ENCODE results near the gene PLXDC2. TPM values are rescaled to one million over a fixed set of nuclear protein-coding genes. Genes with fewer than 3 reads are reported as not detected.

PLXDC2 gene
- total and polyA plus RNA-seq, 2 donors (not counting 1 experiment from before 2014, with no cell fraction given), result 4.2 to 5.1 TPM

GRCh38 chr10:20257422-20257821 is 441.2 kb downstream of the PLXDC2 start:
- H3K27me3 ChIP-seq (ENCODE audit: control insufficient read depth, insufficient read depth, low read length), result no peaks in the 10 kb centered on the region
- H3K27ac ChIP-seq (ENCODE audit: insufficient read depth, low read length), result no peak overlapping the region

GRCh38 chr10:20265146-20265545 is 448.9 kb downstream of the PLXDC2 start:
- TF ChIP-seq EZH2 (IDR thresholded peaks at IDR 0.05; ENCODE audit: low read length, missing control alignments), result no peak
- TF ChIP-seq CTCF (conservative IDR thresholded peaks at IDR 0.05 in 1 of 2, IDR thresholded peaks at IDR 0.05 in 1 of 2; ENCODE audit: low read depth in 1 of 2, low read length in 2 of 2), result no peak
- Histone ChIP-seq H4K20me1 (ENCODE audit: control insufficient read depth, extremely low read depth, insufficient read depth, low read length) (no peaks in the 10 kb centered on the region), H3K36me3 (ENCODE audit: control insufficient read depth, insufficient read depth, low read length) (no peaks in the 10 kb centered on the region), H3K9ac (ENCODE audit: insufficient read depth, low read length) (no peak overlapping the region), H3K4me3 (replicated peaks in 1 of 4; ENCODE audit: control extremely low read depth in 1 of 4, insufficient read depth in 1 of 4, low read depth in 3 of 4, low read length in 4 of 4) (no peak overlapping the region), H3K27ac (ENCODE audit: insufficient read depth, low read length) (no peak overlapping the region), H3K4me1 (ENCODE audit: control insufficient read depth, extremely low read depth, insufficient read depth, low read length) (no peaks in the 10 kb centered on the region), H2AFZ (ENCODE audit: low read length) (no peak overlapping the region), H3K27me3 (ENCODE audit: control insufficient read depth, insufficient read depth, low read length) (no peaks in the 10 kb centered on the region), H3K79me2 (ENCODE audit: control insufficient read depth, insufficient read depth, low read length) (no peaks in the 10 kb centered on the region), H3K9me3 (ENCODE audit: control insufficient read depth, insufficient read depth, low read depth, low read length) (no peaks in the 10 kb centered on the region), H3K4me2 (ENCODE audit: extremely low read depth, insufficient read depth, low read length) (no peak overlapping the region)
- DNase-seq (ENCODE audit: low read depth in 2 of 2), result peak; percentile 8 to 63

More at GRCh38 chr10:20257422-20257821, 441.2 kb downstream of the PLXDC2 start:
- Histone ChIP-seq H4K20me1 (ENCODE audit: control insufficient read depth, extremely low read depth, insufficient read depth, low read length) (no peaks in the 10 kb centered on the region), H2AFZ (ENCODE audit: low read length) (no peak overlapping the region), H3K36me3 (ENCODE audit: control insufficient read depth, insufficient read depth, low read length) (no peaks in the 10 kb centered on the region), H3K4me3 (replicated peaks in 1 of 4; ENCODE audit: control extremely low read depth in 1 of 4, insufficient read depth in 1 of 4, low read depth in 3 of 4, low read length in 4 of 4) (no peak overlapping the region), H3K79me2 (ENCODE audit: control insufficient read depth, insufficient read depth, low read length) (no peaks in the 10 kb centered on the region), H3K4me1 (ENCODE audit: control insufficient read depth, extremely low read depth, insufficient read depth, low read length) (no peaks in the 10 kb centered on the region), H3K4me2 (ENCODE audit: extremely low read depth, insufficient read depth, low read length) (no peak overlapping the region), H3K9ac (ENCODE audit: insufficient read depth, low read length) (no peak overlapping the region), H3K9me3 (ENCODE audit: control insufficient read depth, insufficient read depth, low read depth, low read length) (no peaks in the 10 kb centered on the region)
- no peak for DNase-seq (ENCODE audit: low read depth in 2 of 2)
- TF ChIP-seq EZH2 (IDR thresholded peaks at IDR 0.05; ENCODE audit: low read length, missing control alignments), result no peak
- no peak for TF ChIP-seq CTCF (conservative IDR thresholded peaks at IDR 0.05 in 1 of 2, IDR thresholded peaks at IDR 0.05 in 1 of 2; ENCODE audit: low read depth in 1 of 2, low read length in 2 of 2)

GRCh38 chr10:20267734-20268133 is 451.5 kb downstream of the PLXDC2 start:
- H3K9ac ChIP-seq (ENCODE audit: insufficient read depth, low read length), result no peak overlapping the region
- no peak overlapping the region for H3K4me3 ChIP-seq (replicated peaks in 1 of 4; ENCODE audit: control extremely low read depth in 1 of 4, insufficient read depth in 1 of 4, low read depth in 3 of 4, low read length in 4 of 4)
- no peak overlapping the region for H2AFZ ChIP-seq (ENCODE audit: low read length)
- no peaks in the 10 kb centered on the region for H3K36me3 ChIP-seq (ENCODE audit: control insufficient read depth, insufficient read depth, low read length)
- TF ChIP-seq CTCF (conservative IDR thresholded peaks at IDR 0.05 in 1 of 2, IDR thresholded peaks at IDR 0.05 in 1 of 2; ENCODE audit: low read depth in 1 of 2, low read length in 2 of 2) (no peak), EZH2 (IDR thresholded peaks at IDR 0.05; ENCODE audit: low read length, missing control alignments) (no peak)
- no peak overlapping the region for H3K4me2 ChIP-seq (ENCODE audit: extremely low read depth, insufficient read depth, low read length)
- H3K4me1 ChIP-seq (ENCODE audit: control insufficient read depth, extremely low read depth, insufficient read depth, low read length), result no peaks in the 10 kb centered on the region
- no peaks in the 10 kb centered on the region for H3K79me2 ChIP-seq (ENCODE audit: control insufficient read depth, insufficient read depth, low read length)
- H3K27me3 ChIP-seq (ENCODE audit: control insufficient read depth, insufficient read depth, low read length), result no peaks in the 10 kb centered on the region
- DNase-seq (ENCODE audit: low read depth in 2 of 2), result no peak
- no peaks in the 10 kb centered on the region for H3K9me3 ChIP-seq (ENCODE audit: control insufficient read depth, insufficient read depth, low read depth, low read length)
- H4K20me1 ChIP-seq (ENCODE audit: control insufficient read depth, extremely low read depth, insufficient read depth, low read length), result no peaks in the 10 kb centered on the region
- H3K27ac ChIP-seq (ENCODE audit: insufficient read depth, low read length), result no peak overlapping the region
